ENCODE data around the gene USP34. TPM values are rescaled to one million over a fixed set of nuclear protein-coding genes. Genes with fewer than 3 reads are reported as not detected.
A peak's percentile ranks its signal among the peaks of the same experiment; 100 is the strongest.
"Not testable (repeated sequence)": the region's sequence is repeated elsewhere in the genome, so short reads cannot be mapped to it uniquely, and the experiment has no call there.

USP34 gene
- total RNA-seq, 1 donor from 2014 or later, result 58.5 TPM

DNA sequence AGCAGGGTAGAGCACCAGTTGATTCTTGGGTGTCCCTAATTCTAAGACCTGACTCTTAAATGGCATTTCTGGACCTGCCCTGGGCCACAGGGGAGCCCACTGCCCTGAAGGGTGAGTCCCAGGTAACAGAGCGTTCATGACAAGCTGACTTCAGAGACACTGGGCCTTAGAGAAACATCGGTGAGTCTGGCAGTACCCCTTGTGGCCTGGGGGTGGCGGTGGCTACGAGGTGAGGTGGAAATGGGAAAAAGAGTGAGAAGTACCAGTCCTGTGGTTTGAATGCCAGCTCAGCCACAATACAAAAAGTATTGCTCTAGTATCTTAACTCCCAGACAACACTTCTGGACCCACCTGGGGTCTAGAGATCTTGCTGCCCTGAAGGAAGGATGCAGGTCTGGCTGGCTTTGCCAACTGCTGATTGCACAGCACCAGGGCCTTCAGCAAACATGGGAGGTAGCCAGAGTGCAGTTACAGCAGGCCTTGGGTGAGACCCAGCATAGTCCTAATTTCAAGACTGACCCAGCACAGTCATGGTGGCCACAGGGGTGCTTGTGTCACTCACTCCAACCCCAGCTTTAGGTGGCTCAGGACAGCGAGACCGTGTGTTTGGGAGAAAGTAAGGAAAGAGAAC, 44.5 kb downstream of the USP34 start:
- ATAC-seq, result peak; percentile 74

DNA sequence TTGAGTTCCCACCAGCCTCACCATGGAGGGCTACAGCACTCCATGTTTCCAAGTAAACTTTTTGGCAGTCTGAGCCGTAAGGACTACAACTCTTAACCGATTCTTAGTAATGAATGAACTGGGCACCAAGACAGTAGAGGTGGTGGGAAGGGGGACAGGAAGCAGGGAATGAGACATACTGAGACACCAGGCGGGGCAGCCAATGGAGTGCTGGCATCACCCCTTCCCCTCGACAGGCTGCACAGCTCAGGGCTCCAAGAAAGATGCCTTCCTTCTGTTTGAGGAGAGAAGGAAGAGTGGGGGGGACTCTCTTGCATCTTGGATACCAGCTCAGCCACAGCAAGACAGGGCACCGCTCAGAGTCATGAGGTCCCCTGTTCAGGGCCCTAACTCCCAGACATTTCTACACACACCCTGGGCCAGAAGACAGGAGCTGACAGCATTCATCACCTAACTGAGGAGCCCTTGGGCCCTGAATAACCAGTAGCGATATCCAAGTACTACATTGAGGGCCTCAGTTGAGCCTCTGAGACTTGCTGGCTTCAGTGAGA, 45.2 kb downstream of the USP34 start:
- no peak for ATAC-seq

DNA sequence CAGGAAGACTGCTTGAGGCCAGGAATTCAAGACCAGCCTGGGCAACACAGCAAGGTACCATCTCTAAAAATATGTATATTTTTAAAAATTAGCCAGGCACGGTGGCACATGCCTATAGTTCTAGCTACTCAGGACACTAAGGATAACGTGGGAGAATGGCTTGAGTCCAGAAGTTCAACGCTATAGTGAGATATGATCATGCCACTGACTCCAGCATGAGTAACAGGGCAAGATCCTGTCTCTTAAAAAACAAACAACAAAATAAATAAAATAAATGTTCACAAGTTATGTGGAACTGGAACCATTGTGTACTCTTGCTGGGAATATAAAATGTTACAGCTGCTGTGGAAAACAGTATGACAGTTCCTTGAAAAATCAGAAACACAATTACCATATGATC, 47.2 kb downstream of the USP34 start:
- no peak for ATAC-seq

DNA sequence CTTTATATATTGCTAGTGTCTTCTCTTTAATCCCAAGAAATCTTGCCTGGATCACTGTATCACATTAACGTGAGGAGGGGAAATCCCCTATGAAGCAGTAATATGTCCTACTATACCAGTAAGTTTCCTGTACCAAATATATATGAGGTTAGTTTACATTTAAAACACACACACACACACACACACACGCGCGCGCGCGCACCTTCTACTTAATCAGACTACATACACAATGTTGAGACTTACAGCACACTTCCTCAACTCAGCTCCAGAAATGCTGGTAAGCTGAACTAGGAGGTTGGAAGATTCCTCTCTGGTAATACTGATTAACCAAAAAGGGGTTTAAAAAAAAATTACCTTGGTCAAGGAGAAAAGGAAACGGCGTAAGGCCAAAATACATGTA, 49.3 kb downstream of the USP34 start:
- no peak for ATAC-seq

DNA sequence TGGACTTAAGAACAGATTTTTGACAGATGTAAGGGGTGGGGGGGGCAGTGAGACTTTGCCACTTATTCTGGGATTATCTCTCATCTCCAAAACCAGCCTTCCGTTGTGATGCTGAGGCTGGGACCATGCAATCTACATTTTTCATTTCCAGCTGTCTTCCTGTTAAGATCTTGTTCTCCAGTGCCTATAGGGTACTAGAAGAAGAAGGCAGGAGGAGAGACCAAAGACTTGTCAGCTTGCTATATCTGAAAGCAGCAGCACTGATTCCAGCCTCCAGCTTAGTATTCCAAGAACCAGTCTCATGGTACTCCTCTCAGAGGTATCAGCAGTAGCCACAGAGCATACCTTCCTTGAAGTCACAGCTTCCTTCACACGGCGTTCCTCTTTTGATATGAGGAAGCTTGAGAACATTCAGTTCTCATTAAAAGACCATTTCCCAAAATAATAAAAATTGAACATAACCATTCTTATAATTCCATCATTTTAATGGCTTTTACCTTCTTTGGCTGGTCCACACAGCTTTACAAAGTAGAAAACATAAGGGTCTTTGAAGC, 49.8 kb downstream of the USP34 start:
- ATAC-seq, result no peak

DNA sequence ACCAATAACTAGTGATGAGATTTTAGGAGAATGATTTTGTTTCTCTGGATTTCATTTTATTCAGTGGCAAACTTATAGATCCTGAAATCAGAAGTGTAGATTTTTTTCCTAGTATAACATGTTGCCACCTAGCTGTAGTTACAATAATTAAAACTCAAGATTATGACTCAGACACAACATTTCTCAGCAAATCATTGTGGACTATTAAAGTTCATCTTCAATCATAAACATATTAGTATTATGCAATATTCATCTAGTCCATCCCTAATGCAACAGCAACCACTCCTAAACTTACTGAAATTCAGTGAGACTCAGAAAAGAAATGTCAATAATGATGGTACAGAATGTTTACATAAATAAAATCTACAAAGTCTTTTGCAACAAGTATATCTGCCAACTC, 51.3 kb downstream of the USP34 start:
- no peak for ATAC-seq

DNA sequence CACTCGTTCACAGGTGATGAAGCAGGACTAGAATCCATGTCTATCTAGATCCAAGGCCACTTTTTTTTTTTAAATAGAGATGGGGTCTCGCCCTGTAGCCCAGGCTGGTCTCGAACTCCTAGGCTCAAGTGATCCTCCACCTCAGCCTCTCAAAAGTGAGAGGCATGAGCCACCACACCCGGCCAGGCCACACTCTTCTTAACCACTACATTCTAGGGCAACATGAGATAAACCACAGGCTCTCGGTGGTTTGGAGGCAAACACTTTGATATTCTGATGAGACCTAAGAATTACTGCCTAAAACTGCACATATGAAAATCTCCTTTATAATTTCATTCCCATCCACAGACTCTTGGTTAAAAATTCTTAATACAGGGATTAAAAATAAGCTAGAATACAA, 51.8 kb downstream of the USP34 start:
- no peak for ATAC-seq

DNA sequence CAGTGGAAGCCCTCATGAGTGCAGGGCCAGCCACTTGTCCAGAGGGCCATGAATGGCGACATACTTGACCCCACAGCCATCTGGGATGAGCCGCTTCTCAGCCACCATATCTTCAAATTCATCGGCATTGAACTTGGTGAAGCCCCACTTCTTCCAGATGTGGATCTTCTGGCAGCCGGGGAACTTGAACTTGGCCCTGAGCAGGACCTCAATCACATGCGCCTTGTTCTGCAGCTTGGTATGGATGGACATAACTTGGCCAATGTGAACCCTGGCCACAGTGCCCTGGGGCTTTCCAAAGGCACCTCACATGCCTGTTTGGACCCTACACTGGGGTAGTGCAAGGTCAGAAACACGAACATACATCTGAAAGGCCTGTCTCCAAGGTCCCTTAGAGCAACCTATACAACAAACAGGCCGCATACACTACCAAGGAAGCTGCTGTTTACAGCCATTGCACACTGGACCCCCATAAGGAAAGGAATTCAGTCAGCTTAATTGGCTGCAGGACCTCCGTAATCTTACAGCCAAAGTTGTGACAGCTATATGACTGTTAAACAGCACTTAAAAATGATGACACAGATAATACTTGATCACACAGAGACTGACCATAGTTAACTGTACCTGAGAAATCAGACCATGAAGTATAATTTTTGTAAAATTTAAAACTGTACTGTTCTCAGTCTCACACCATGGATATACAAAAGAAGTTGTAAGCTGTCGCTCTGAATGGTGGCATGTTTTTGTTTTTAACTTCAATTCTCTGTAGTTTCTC, 53.8 kb downstream of the USP34 start:
- ATAC-seq, result no peak

DNA sequence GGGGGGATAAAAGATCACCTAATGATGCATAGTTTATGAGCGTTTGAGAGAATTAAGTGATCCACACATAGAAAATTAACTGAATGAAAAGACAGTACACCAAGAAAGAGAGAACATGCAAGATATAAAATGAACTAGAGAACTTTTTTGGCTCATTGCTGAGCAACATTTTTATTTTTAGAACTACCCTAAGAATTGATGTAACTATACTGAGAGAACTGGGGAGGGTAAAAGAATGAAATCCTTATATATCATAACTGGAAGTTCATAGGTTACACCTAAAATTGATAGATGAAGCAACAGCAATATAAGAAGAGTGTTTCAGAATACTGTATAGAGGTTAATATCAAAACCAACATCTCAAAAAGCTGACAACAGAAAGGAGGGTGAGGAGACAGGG, 55.6 kb downstream of the USP34 start:
- ATAC-seq, result no peak

DNA sequence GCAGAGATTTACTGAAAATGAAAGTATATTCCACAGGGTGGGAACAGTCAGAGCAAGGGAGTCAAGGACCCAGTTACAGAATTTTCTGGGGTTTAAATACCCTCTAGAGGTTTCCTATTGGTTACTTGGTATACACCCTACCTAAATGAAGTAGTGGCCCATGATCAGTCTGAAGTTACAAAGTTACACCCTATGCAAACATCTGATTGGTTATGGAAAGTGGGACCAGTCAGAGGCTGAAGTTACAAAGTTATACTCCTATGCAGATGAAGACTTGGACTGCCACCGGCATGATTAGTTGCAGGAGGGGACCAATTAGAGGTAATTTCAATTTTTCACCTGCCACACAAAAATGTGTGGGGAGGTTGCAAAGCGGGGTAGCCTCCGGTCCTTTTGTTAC, 56.2 kb downstream of the USP34 start:
- no peak for ATAC-seq

DNA sequence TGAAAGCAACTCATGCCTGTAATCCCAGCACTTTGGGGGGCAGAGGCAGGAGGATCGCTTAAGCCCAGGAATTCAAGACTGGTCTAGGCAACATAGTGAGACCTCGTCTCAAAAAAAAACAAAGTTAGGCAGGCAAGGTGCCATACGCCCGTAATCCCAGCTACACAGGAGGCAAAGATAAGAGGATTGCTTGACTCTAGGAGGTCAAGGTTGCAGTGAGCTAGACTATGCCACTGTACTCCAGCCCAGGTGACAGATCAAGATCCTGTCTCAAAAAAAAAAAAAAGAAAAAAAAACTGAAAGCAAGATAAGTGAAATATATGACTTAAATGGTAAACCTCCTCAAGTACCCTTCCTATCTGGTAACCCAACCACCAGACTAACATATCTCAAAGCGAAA, 59.8 kb downstream of the USP34 start:
- no peak for ATAC-seq

DNA sequence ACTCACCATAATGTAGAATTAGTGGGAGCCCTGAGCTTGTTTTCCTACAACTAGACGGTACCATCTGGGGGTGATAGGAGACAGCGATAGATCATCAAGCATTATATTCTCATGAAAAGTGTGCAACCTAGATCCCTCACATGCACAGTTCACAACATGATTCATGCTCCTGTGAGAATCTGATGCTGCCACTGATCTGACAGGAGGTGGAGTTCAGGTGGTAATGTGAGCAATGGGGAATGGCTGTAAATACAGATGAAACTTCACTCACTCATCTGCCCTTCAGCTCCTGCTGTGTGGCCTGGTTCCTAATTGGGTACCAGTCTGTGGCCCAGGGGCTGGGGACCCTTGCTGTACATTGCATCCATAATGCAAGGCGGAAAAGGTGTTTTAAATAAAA, 60.7 kb downstream of the USP34 start:
- ATAC-seq, result no peak

DNA sequence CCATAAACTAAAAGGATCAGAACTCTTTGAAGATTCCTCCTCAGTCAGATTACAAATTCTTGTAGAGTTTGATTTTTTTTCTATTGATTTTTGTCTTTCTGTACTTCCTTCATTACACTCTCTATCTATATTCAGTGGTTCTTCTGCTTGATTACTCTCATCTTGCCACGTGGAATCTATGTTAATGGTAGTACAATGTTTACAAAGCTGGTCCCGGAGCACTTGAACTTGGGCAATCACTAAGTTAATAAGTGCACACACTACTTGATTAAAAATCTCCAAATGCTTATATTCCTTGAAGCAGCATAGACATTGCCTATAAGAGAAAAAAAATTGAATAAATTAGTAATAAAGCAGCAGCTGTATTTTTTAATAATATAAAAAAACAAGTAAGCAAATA, 65.1 kb downstream of the USP34 start:
- ATAC-seq, result no peak

DNA sequence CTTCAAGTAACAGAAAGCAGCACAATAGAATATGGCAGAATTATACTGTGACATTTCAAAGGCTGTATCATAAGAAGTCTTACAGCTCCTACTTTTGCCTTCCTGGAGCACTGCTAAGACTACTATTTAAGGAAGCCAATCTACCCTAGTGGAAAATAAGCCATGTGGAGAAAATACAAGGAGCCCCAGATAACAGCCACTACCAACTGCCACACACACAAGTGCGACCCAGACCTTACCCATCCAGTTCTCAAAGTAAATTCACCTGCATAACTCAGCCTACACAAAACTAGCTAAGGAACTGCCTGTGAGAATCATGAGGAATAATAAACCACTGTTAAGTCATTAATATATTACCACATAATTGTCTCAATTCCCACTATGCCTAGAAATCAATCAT, 66.4 kb downstream of the USP34 start:
- no peak for ATAC-seq

DNA sequence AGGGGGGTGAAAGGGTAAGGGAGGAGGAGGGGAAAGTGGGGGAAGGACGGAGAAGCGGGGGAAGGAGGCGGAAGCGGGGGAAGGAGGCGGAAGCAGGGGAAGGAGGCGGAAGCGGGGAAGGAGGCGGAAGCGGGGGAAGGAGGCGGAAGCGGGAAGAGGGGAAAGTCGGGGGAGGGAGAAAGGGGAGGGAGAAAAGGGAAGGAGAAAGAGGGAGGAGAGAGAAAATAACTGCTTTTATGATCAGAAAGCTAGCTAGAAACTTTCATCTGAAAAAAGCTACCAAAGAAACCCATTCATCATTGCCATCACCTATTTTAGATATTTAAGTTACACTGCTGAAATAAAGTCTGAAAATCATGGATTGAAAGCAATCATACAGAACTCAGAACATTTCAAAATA, 72.5 kb downstream of the USP34 start:
- ATAC-seq, result no peak

DNA sequence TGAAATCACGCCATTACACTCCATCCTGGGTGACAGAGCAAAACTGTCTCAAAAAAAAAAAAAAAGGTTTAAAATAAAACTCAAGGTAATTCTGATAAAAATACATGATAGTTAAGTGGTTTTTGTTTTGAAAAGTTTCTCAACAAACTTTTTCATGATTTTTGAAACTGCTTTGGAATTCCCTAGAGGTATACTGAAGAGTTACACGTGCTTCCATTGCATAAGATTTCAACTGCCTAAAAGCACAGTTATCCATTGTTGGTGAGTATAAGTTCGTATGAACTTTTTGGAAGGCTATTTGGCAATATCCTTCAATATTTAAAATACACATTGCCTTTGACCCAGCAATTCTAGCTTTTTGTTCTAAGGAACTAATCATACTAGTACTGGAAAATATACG, 74.9 kb downstream of the USP34 start:
- ATAC-seq, result no peak

DNA sequence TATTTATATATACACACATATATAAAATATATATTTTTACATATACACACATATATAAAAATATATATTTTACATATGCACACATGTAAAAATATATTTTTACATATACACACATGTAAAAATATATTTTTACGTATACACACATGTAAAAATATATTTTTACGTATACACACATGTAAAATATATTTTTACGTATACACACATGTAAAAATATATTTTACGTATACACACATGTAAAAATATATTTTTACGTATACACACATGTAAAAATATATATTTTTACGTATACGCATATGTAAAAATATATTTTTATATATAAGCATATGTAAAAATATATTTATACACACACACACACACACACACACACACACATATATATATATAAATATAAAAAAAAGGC, 83.3 kb downstream of the USP34 start:
- ATAC-seq, result not testable (repeated sequence)

DNA sequence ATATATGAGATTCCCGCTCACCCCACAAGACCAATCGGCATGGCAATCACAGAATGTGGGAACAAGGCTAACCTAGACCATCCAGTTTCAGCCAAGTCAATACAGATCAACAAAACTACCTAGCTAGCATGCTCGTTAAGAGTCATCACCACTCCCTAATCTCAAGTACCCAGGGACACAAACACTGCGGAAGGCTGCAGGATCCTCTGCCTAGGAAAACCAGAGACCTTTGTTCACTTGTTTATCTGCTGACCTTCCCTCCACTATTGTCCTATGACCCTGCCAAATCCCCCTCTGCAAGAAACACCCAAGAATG, 90.0 kb downstream of the USP34 start:
- ATAC-seq, result not testable (repeated sequence)

DNA sequence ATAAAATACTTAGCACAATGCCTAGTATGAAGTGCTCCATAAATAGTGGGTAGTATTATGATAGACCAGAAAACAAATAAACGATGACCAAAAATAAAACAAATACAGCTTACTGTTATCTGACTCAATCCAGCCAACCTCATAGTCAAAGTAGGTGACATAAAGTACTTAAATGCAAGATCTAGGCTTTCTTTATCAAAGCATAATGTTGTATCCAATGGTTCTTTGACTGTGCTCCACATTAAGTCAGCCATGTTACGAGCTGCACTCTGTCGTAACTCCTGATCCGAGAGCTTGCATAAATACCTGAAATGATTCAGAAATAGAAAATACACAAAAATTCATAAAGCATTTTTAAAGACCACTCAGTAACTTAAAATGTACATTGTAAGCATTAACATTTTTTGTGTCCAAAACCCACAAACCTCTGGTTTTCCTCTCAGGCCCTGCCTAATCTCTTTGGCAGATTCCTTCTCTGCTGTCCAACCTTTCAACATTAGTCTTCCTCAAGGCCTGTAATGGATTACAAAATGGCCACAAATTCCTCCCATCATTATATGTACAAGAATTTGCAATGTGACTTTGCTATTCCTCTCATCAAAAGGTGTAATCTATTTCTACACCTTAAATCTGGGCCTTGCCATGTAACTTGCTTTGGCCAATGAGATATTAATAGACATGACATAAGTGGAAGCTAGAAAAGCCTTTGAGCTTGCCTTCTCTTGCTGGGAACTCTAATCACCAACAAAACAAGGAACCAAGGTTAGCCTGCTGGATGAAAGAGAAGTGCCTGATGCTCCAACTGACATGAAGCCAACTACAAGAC, 90.6 kb downstream of the USP34 start:
- no peak for ATAC-seq

DNA sequence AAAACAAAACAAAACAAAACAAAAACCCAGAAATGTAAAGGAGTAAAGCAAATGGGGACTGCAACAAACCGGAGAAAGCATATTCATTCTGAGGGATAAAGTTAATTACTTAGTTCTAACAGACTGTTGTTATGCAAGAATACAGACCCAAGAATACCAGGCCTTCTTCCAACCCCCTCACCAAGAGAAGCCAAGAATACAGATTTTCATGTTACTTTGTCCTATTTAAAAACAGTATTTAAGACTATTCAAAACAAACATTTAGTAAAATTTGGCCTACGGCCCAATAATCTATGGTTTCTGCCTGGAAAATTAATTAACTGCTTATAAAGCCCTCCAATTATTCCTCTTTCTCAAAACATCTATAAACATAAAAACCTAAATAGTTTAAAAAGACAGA, 91.4 kb downstream of the USP34 start:
- no peak for ATAC-seq

DNA sequence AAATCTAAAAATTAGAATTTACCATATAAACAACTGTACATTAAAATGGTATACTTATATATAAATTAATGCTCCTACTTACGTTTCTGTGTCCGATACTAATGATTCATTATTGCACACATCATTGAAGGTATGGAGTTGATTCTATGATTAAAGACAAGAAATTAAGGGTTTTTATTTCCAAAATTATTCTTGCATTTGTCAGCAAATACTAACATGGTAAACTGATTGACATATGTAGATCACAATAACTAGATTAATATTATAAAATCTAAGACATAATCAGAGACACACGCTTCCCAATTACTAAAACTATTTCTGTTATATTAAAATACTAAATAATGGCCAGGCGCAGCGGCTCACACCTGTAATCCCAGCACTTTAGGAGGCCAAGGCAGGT, 92.6 kb downstream of the USP34 start:
- no peak for ATAC-seq

DNA sequence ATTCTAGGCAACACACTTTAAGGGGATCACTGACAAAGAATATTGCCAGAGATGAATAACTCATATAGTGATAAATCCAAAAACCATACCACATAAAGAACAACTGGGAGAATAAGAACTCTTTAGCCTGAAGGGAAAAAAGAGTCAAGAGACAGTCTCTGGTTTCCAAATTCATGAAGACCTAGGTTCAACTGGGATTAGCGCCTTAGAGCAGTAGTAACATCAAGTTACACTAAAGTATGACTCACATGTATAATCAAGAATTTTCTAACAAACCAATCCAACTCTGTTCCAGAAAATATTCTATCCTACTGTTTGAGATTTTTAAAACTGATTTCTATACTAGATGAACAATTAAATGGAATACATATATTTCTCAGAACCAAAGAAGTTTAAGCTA, 93.8 kb downstream of the USP34 start:
- ATAC-seq, result no peak

DNA sequence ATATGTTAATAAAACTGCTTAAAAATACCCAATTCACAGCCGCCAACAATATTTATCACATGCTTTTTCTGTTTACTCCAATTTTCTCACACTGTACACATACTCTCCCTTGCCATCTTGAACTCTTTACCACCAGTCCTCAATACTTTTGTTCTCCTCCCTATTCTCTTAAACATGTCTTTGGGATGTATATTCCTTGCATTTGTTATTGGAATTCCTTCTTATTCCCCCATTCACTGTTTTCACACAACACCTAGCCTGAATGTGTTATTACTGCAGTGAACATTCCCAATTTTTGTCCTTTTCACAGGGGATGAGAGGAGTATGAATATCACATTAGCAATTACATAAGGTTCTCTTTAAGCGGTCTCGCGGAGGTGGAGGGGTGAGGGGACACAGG, 94.7 kb downstream of the USP34 start:
- ATAC-seq, result no peak
